DND-41 (cell line): Measurements from ENCODE around the gene MICAL2.

Source experiments
- ATAC-seq: fragments of 200-7000 bp; cut with Tn5 transposase; 3 replicates; pipeline ENCODE4 v1.9.1; 2021; ENCODE audit warnings: low read depth; ENCODE audit not compliant: insufficient read depth
- DNase-seq: peaks from one replicate; pipeline ENCODE4 v3.0.0-alpha.2; 2020
- H2AFZ ChIP-seq: 2 replicates; pipeline ENCODE4 v1.6.0; 2012; ENCODE audit warnings: low read depth, low read length
- H3K27ac ChIP-seq: 2 replicates; pipeline ENCODE4 v1.5.1; 2012; ENCODE audit warnings: low read length, inconsistent platforms
- H3K27me3 ChIP-seq: fragments of 200-600 bp; sonication (generic); 2 replicates; pipeline ENCODE4 v1.6.0; 2012; ENCODE audit warnings: low read length, mild to moderate bottlenecking, inconsistent platforms; ENCODE audit not compliant: insufficient read depth, poor library complexity
- H3K36me3 ChIP-seq: 2 replicates; pipeline ENCODE4 v1.5.1; 2012; ENCODE audit warnings: low read length, inconsistent platforms; ENCODE audit not compliant: insufficient read depth
- H3K4me1 ChIP-seq: 2 replicates; pipeline ENCODE4 v1.5.1; 2012; ENCODE audit warnings: mild to moderate bottlenecking, low read length; ENCODE audit not compliant: insufficient read depth
- H3K4me2 ChIP-seq: 2 replicates; pipeline ENCODE4 v1.6.0; 2012; ENCODE audit warnings: mild to moderate bottlenecking, moderate library complexity, low read length, inconsistent platforms; ENCODE audit not compliant: insufficient read depth
- H3K4me3 ChIP-seq, 2 experiments: fragments of 200-600 bp in 1 of 2; shearing (Covaris generic) in 1 of 2; 2 replicates each; pipeline ENCODE4 v1.5.1; 2012 to 2016; ENCODE audit warnings: inconsistent platforms in 2 of 2, low read length in 2 of 2, mild to moderate bottlenecking in 2 of 2, low read depth in 1 of 2, moderate library complexity in 1 of 2
- H3K79me2 ChIP-seq: 2 replicates; pipeline ENCODE4 v1.6.0; 2012; ENCODE audit warnings: low read length, inconsistent platforms; ENCODE audit not compliant: insufficient read depth
- H3K9ac ChIP-seq: 2 replicates; pipeline ENCODE4 v1.6.0; 2012; ENCODE audit warnings: low read depth, mild to moderate bottlenecking, inconsistent platforms, low read length, moderate library complexity
- H3K9me3 ChIP-seq: 2 replicates; pipeline ENCODE4 v1.5.1; 2012; ENCODE audit warnings: low read length, moderate library complexity, mild to moderate bottlenecking, inconsistent platforms; ENCODE audit not compliant: insufficient read depth, severe bottlenecking
- H4K20me1 ChIP-seq: 2 replicates; pipeline ENCODE4 v1.6.0; 2012; ENCODE audit warnings: low read length; ENCODE audit not compliant: insufficient read depth
- CTCF ChIP-seq: IDR thresholded peaks from 2 replicates; pipeline ENCODE4 v1.5.1; 2012; ENCODE audit warnings: borderline replicate concordance, low read length, moderate library complexity, mild to moderate bottlenecking; ENCODE audit not compliant: poor library complexity, severe bottlenecking; ENCODE audit errors: extremely low read depth
- EZH2 ChIP-seq: IDR thresholded peaks from 3 replicates; pipeline ENCODE4 v1.6.1; 2012; ENCODE audit warnings: borderline replicate concordance, low read depth, mild to moderate bottlenecking, moderate library complexity, low read length, inconsistent platforms; ENCODE audit not compliant: severe bottlenecking

MICAL2 gene

GRCh38 chr11:12126344-12127019 is 16.1 kb downstream of the MICAL2 start:
- no peaks in the 10 kb centered on the region for H3K36me3 ChIP-seq
- H3K4me1 ChIP-seq = 0 out of 2 replicates have a peak, but pooled peaks cover 5% of the 10 kb centered on the region
- ATAC-seq (no peak), DNase-seq (no peak)
- H3K79me2 ChIP-seq = no peaks in the 10 kb centered on the region
- no peak overlapping the region for H3K27ac ChIP-seq
- H3K9ac ChIP-seq = no peak overlapping the region
- no peaks in the 10 kb centered on the region for H3K9me3 ChIP-seq
- no peak overlapping the region for H2AFZ ChIP-seq
- no peak overlapping the region for H3K4me2 ChIP-seq
- TF ChIP-seq EZH2 (no peak), CTCF (peak; percentile 14)
- H3K4me3 ChIP-seq = no peak overlapping the region
- H4K20me1 ChIP-seq = no peaks in the 10 kb centered on the region
- no peaks in the 10 kb centered on the region for H3K27me3 ChIP-seq

GRCh38 chr11:12127206-12127898 is 17.0 kb downstream of the MICAL2 start:
- Histone ChIP-seq H3K4me3 (no peak overlapping the region), H3K9me3 (no peaks in the 10 kb centered on the region), H3K4me1 (0 out of 2 replicates have a peak, but pooled peaks cover 5% of the 10 kb centered on the region), H3K27ac (no peak overlapping the region), H4K20me1 (no peaks in the 10 kb centered on the region), H3K79me2 (no peaks in the 10 kb centered on the region), H3K9ac (no peak overlapping the region), H2AFZ (no peak overlapping the region), H3K4me2 (no peak overlapping the region), H3K36me3 (no peaks in the 10 kb centered on the region), H3K27me3 (no peaks in the 10 kb centered on the region)
- no peak for ATAC-seq
- no peak for DNase-seq
- TF ChIP-seq EZH2 (no peak), CTCF (no peak)

- H4K20me1 ChIP-seq = no peaks in the 10 kb centered on the region
- H3K36me3 ChIP-seq = no peaks in the 10 kb centered on the region
- no peaks in the 10 kb centered on the region for H3K27me3 ChIP-seq
- no peak for TF ChIP-seq CTCF
- no peak for TF ChIP-seq EZH2
- no peak overlapping the region for H3K4me2 ChIP-seq
- H3K27ac ChIP-seq = no peak overlapping the region
- H2AFZ ChIP-seq = no peak overlapping the region
- ATAC-seq (peak; percentile 54; the same call in 2 of the 3 replicates), DNase-seq (no peak)
- H3K4me3 ChIP-seq = no peak overlapping the region
- no peaks in the 10 kb centered on the region for H3K79me2 ChIP-seq
- H3K4me1 ChIP-seq = 0 out of 2 replicates have a peak, but pooled peaks cover 5% of the 10 kb centered on the region
- H3K9me3 ChIP-seq = no peaks in the 10 kb centered on the region
- H3K9ac ChIP-seq = no peak overlapping the region
These were observed 17.9 kb downstream of the MICAL2 start for GRCh38 chr11:12128301-12128751.
